ENCODE results near the gene ACTRT3.
"Not testable (repeated sequence)": the region's sequence is repeated elsewhere in the genome, so short reads cannot be mapped to it uniquely, and the experiment has no call there.

ACTRT3 gene

GRCh38 chr3:169760479-169760878 lies 8.9 kb downstream of the ACTRT3 start:
- FAIRE-seq (no peak), DNase-seq (ENCODE audit: insufficient read length, low spot score) (no peak)
- no peak for TF ChIP-seq POLR2A (IDR thresholded peaks at IDR 0.05; ENCODE audit: low read depth, low read length)

GRCh38 chr3:169759256-169759655 lies 10.1 kb downstream of the ACTRT3 start:
- peak; percentile 10 for DNase-seq (ENCODE audit: insufficient read length, low spot score)
- FAIRE-seq: peak; percentile 64
- no peak for TF ChIP-seq POLR2A (IDR thresholded peaks at IDR 0.05; ENCODE audit: low read depth, low read length)

- no peak for TF ChIP-seq POLR2A (IDR thresholded peaks at IDR 0.05; ENCODE audit: low read depth, low read length)
- FAIRE-seq (no peak), DNase-seq (ENCODE audit: insufficient read length, low spot score) (no peak)
These were observed 10.9 kb downstream of the ACTRT3 start for GRCh38 chr3:169758359-169758994.

- FAIRE-seq: no peak
These were observed 13.9 kb downstream of the ACTRT3 start for GRCh38 chr3:169755488-169755887.

GRCh38 chr3:169754711-169755110 lies 14.7 kb downstream of the ACTRT3 start:
- FAIRE-seq (no peak), DNase-seq (ENCODE audit: insufficient read length, low spot score) (no peak)
- TF ChIP-seq POLR2A (IDR thresholded peaks at IDR 0.05; ENCODE audit: low read depth, low read length): no peak

More at GRCh38 chr3:169755488-169755887, 13.9 kb downstream of the ACTRT3 start:
- no peak for DNase-seq (ENCODE audit: insufficient read length, low spot score)
- TF ChIP-seq POLR2A (IDR thresholded peaks at IDR 0.05; ENCODE audit: low read depth, low read length): no peak

- FAIRE-seq: no peak
- DNase-seq (ENCODE audit: insufficient read length, low spot score): no peak
- no peak for TF ChIP-seq POLR2A (IDR thresholded peaks at IDR 0.05; ENCODE audit: low read depth, low read length)
These were observed 17.5 kb downstream of the ACTRT3 start for GRCh38 chr3:169751875-169752274.

GRCh38 chr3:169750665-169751064 lies 18.7 kb downstream of the ACTRT3 start:
- FAIRE-seq (no peak), DNase-seq (ENCODE audit: insufficient read length, low spot score) (no peak)
- no peak for TF ChIP-seq POLR2A (IDR thresholded peaks at IDR 0.05; ENCODE audit: low read depth, low read length)

- DNase-seq (ENCODE audit: insufficient read length, low spot score): no peak
- FAIRE-seq: no peak
- no peak for TF ChIP-seq POLR2A (IDR thresholded peaks at IDR 0.05; ENCODE audit: low read depth, low read length)
These were observed 20.7 kb downstream of the ACTRT3 start for GRCh38 chr3:169748670-169749069.

- TF ChIP-seq POLR2A (IDR thresholded peaks at IDR 0.05; ENCODE audit: low read depth, low read length): no peak
- DNase-seq (ENCODE audit: insufficient read length, low spot score) (no peak), FAIRE-seq (no peak)
These were observed 22.4 kb downstream of the ACTRT3 start for GRCh38 chr3:169746924-169747323.

GRCh38 chr3:169744366-169745054 lies 24.9 kb downstream of the ACTRT3 start:
- no peak for TF ChIP-seq POLR2A (IDR thresholded peaks at IDR 0.05; ENCODE audit: low read depth, low read length)
- no peak for DNase-seq (ENCODE audit: insufficient read length, low spot score)
- FAIRE-seq: peak; percentile 6

GRCh38 chr3:169739067-169739466 lies 30.3 kb downstream of the ACTRT3 start:
- DNase-seq (ENCODE audit: insufficient read length, low spot score) (no peak), FAIRE-seq (no peak)

GRCh38 chr3:169731857-169732256 lies 37.5 kb downstream of the ACTRT3 start:
- not testable (repeated sequence) for DNase-seq (ENCODE audit: insufficient read length, low spot score); FAIRE-seq

More at GRCh38 chr3:169739067-169739466, 30.3 kb downstream of the ACTRT3 start:
- no peak for TF ChIP-seq POLR2A (IDR thresholded peaks at IDR 0.05; ENCODE audit: low read depth, low read length)

GRCh38 chr3:169722724-169723123 lies 46.6 kb downstream of the ACTRT3 start:
- TF ChIP-seq POLR2A (IDR thresholded peaks at IDR 0.05; ENCODE audit: low read depth, low read length): no peak
- FAIRE-seq (no peak), DNase-seq (ENCODE audit: insufficient read length, low spot score) (no peak)

- not testable (repeated sequence) for FAIRE-seq; DNase-seq (ENCODE audit: insufficient read length, low spot score)
These were observed 50.9 kb downstream of the ACTRT3 start for GRCh38 chr3:169718415-169718814.
